IPS-18a (cell line): Measurements from ENCODE around the gene VWC2.

Experiments used
- H3K27ac ChIP-seq: one replicate; pipeline ENCODE4 v1.5.1; 2013; ENCODE audit warnings: low read length
- H3K27me3 ChIP-seq: one replicate; pipeline ENCODE4 v1.6.1; 2013; ENCODE audit warnings: mild to moderate bottlenecking, low read length; ENCODE audit not compliant: control insufficient read depth, insufficient read depth
- H3K36me3 ChIP-seq: one replicate; pipeline ENCODE4 v1.6.1; 2013; ENCODE audit warnings: low read depth, low read length; ENCODE audit not compliant: control insufficient read depth
- H3K4me1 ChIP-seq: one replicate; pipeline ENCODE4 v1.6.1; 2013; ENCODE audit warnings: low read depth, low read length; ENCODE audit not compliant: control insufficient read depth
- H3K4me3 ChIP-seq: one replicate; pipeline ENCODE4 v1.5.1; 2013; ENCODE audit warnings: low read length
- H3K9ac ChIP-seq: one replicate; pipeline ENCODE4 v1.6.1; 2013; ENCODE audit warnings: mild to moderate bottlenecking, low read length, moderate library complexity
- H3K9me3 ChIP-seq: one replicate; pipeline ENCODE4 v1.6.1; 2013; ENCODE audit warnings: low read depth, low read length; ENCODE audit not compliant: control insufficient read depth

VWC2 gene

DNA sequence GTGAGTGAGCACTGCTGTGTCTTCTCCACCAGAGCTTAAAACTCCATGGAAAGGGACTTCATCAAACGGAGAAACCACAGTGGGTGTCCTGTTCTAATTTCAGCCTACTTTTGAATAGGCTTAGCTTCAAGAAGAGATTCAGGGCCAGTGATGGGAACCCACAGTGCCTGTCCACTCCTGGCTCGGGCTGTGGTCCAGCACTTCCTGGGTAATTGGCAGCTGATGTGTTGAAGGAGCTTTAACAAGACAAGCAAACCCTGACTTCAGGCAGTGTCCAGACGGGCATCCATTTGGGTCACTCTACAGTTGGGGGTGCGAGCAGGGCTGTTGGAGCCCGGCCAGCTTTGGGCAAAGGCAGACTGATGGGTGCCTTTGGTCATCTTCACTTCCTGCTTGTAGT is 14.5 kb downstream of the VWC2 start:
- Histone ChIP-seq H3K4me1 (peaks cover 20% of the 10 kb centered on the region), H3K27me3 (no peaks in the 10 kb centered on the region), H3K4me3 (no peak overlapping the region), H3K36me3 (no peaks in the 10 kb centered on the region), H3K9ac (no peak overlapping the region), H3K9me3 (no peaks in the 10 kb centered on the region), H3K27ac (no peak overlapping the region)

DNA sequence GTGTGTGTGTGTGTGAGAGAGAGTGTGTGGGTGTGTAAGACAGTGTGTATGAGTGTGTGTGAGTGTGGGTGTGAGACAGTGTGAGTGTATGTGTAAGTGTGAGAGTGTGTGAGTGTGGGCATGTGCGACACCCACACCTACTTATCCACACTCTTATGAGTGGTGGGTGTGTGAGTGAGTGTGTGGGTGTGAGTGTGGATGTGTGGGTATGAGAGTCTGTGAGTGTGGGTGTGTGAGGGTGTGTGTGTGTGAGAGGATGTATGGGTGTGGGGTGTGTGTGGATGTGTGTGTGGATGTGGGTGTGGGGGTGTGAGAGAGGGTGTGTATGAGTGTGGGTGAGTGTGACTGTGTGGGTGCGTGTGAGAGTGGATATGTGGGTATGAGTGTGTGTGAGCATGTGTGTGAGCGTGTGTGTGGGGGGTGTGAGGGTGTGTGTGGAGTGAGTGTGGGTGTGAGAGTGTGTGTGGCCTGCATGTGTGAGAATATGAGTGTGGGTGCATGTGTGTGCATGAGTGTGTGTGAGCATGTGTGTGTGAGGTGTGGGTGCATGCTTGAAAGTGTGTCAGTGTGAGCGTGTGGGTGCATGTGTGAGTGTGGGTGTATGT is 15.1 kb downstream of the VWC2 start:
- no peak overlapping the region for H3K27ac ChIP-seq
- no peaks in the 10 kb centered on the region for H3K36me3 ChIP-seq
- peaks cover 20% of the 10 kb centered on the region for H3K4me1 ChIP-seq
- H3K9me3 ChIP-seq = no peaks in the 10 kb centered on the region
- no peak overlapping the region for H3K9ac ChIP-seq
- H3K4me3 ChIP-seq = no peak overlapping the region
- H3K27me3 ChIP-seq = no peaks in the 10 kb centered on the region

GRCh38 chr7:49789736-49790135 is 16.3 kb downstream of the VWC2 start:
- no peaks in the 10 kb centered on the region for H3K36me3 ChIP-seq
- peaks cover 20% of the 10 kb centered on the region for H3K4me1 ChIP-seq
- no peaks in the 10 kb centered on the region for H3K27me3 ChIP-seq
- H3K27ac ChIP-seq = no peak overlapping the region
- H3K4me3 ChIP-seq = no peak overlapping the region
- H3K9ac ChIP-seq = no peak overlapping the region
- no peaks in the 10 kb centered on the region for H3K9me3 ChIP-seq

GRCh38 chr7:49790209-49790608 is 16.8 kb downstream of the VWC2 start:
- H3K27ac ChIP-seq = no peak overlapping the region

DNA sequence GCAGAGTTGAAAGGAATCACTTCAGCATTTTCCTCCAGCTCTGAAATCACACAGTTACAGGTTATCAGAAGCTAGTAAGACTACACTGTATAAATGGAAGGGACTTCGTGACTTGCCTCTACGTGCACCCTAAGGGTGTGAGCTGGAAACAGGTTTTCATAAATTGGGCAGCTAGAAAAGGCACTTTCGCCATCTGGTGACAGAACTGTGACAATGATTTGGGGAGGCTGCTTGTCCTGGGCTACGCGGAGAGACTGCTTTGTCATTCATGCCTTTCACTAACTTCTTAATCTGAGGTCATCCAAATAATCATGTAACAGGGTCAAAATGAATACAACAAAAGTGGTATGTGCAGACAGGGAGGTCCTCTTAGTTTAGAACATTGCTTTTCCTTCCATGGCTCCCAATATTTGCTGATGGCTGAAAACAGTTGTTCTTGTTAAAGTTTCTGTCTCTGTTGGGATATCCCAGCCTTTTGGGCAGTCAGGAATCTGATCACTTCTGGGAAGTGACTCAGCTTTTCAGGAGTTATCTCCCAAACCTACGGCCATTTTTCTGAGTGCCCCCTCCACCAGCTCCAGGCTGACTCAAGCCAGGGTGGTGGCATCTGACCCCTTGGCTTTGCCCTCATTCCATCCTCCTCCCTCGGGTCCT is 17.8 kb downstream of the VWC2 start:
- peaks cover 20% of the 10 kb centered on the region for H3K4me1 ChIP-seq
- no peak overlapping the region for H3K9ac ChIP-seq
- no peak overlapping the region for H3K27ac ChIP-seq
- no peak overlapping the region for H3K4me3 ChIP-seq
- no peaks in the 10 kb centered on the region for H3K36me3 ChIP-seq
- H3K27me3 ChIP-seq = no peaks in the 10 kb centered on the region
- no peaks in the 10 kb centered on the region for H3K9me3 ChIP-seq

More at GRCh38 chr7:49790209-49790608, 16.8 kb downstream of the VWC2 start:
- H3K27me3 ChIP-seq = no peaks in the 10 kb centered on the region
- no peak overlapping the region for H3K9ac ChIP-seq
- no peak overlapping the region for H3K4me3 ChIP-seq
- H3K9me3 ChIP-seq = no peaks in the 10 kb centered on the region
- peaks cover 20% of the 10 kb centered on the region for H3K4me1 ChIP-seq
- no peaks in the 10 kb centered on the region for H3K36me3 ChIP-seq

GRCh38 chr7:49797987-49798660 is 24.7 kb downstream of the VWC2 start:
- Histone ChIP-seq H3K27ac (no peak overlapping the region), H3K27me3 (no peaks in the 10 kb centered on the region), H3K4me1 (no peaks in the 10 kb centered on the region), H3K36me3 (no peaks in the 10 kb centered on the region), H3K9me3 (no peaks in the 10 kb centered on the region), H3K4me3 (no peak overlapping the region), H3K9ac (no peak overlapping the region)

- Histone ChIP-seq H3K4me3 (no peak overlapping the region), H3K36me3 (no peaks in the 10 kb centered on the region), H3K9me3 (no peaks in the 10 kb centered on the region), H3K27me3 (no peaks in the 10 kb centered on the region), H3K4me1 (no peaks in the 10 kb centered on the region), H3K9ac (no peak overlapping the region), H3K27ac (no peak overlapping the region)
These were observed 26.6 kb downstream of the VWC2 start for GRCh38 chr7:49800031-49800430.

GRCh38 chr7:49802600-49802999 is 29.2 kb downstream of the VWC2 start:
- Histone ChIP-seq H3K9me3 (no peaks in the 10 kb centered on the region), H3K27ac (no peak overlapping the region), H3K4me3 (no peak overlapping the region), H3K4me1 (no peaks in the 10 kb centered on the region), H3K36me3 (no peaks in the 10 kb centered on the region), H3K9ac (no peak overlapping the region), H3K27me3 (no peaks in the 10 kb centered on the region)

GRCh38 chr7:49803812-49804211 is 30.4 kb downstream of the VWC2 start:
- Histone ChIP-seq H3K9me3 (no peaks in the 10 kb centered on the region), H3K4me1 (no peaks in the 10 kb centered on the region), H3K4me3 (no peak overlapping the region), H3K27ac (no peak overlapping the region), H3K36me3 (no peaks in the 10 kb centered on the region), H3K27me3 (no peaks in the 10 kb centered on the region), H3K9ac (no peak overlapping the region)

DNA sequence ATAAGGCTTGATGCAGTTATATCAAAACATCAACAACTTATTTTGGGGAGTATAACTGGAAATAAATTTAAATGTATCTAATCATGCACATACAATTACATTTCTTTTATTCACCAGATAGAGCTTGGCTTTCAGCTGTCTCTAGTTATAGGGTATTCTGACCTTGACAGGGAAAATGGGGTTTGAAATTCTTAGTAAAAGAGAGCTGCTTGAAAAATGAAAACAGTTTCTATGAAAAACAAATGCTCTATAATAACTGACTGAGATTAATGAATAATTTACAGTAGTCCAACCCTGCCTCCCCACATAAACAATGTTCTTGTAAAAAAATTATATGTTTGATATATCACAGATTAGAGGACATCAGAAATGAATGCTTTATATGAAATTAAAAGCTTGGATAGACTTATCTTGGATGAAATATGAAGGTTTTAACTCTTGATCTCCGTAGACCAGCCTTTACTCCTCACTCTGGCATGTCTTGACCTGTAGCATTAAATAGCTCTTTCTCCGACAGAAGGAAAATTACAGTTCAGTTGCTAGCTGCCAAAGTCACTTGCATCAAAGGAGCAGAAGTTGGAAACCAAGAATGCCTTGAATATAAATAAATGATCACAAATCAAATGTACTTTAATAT is 32.1 kb downstream of the VWC2 start:
- Histone ChIP-seq H3K27me3 (no peaks in the 10 kb centered on the region), H3K27ac (no peak overlapping the region), H3K36me3 (no peaks in the 10 kb centered on the region), H3K9me3 (no peaks in the 10 kb centered on the region), H3K4me1 (no peaks in the 10 kb centered on the region), H3K9ac (no peak overlapping the region), H3K4me3 (no peak overlapping the region)

DNA sequence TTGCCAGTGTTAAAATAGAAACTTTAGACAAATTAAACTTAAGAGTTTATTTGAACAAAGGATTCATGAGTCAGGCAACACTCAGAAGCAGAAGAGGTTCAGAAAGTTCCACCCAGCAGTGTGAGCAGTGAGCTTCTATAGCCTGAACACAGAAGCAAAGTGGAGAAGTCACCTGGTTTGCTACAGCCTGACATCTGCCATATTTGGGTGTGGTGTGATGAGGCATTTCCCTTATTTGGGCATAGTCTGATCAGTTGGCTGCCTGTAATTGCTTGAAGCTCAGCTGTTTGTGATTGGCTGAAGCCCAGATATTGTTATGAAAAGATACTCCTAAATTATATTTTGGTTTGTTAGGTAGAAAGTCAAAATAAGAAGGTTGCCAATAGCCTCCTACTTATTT is 39.1 kb downstream of the VWC2 start:
- H3K27me3 ChIP-seq = no peaks in the 10 kb centered on the region
- H3K9me3 ChIP-seq = no peaks in the 10 kb centered on the region
- H3K27ac ChIP-seq = no peak overlapping the region
- no peak overlapping the region for H3K9ac ChIP-seq
- H3K4me1 ChIP-seq = no peaks in the 10 kb centered on the region
- no peak overlapping the region for H3K4me3 ChIP-seq
- H3K36me3 ChIP-seq = no peaks in the 10 kb centered on the region
